Endothelial cell of umbilical vein (primary cell): ENCODE results near the gene ZSCAN2. TPM values are rescaled to one million over a fixed set of nuclear protein-coding genes. Genes with fewer than 3 reads are reported as not detected.
"Not testable (repeated sequence)": the region's sequence is repeated elsewhere in the genome, so short reads cannot be mapped to it uniquely, and the experiment has no call there.

ENCODE experiments used
- BruUV-seq: library from RNA; stranded (reverse); fragments of 400-500 nt; replicated peaks from 2 replicates; lab custom pipeline; 2021; lab: Mats Ljungman, UMichigan
- CTCF ChIA-PET: fragments of 300-600, 350-600 bp; sonication (Branson Sonifier 250); formaldehyde crosslinking; loops from one replicate; lab custom pipeline; 2021; ENCODE audit warnings: antibody characterized with exemption, inconsistent platforms; lab: Charles Lee
- POLR2A ChIA-PET: fragments of 300-600, 350-600 bp; sonication (Branson Sonifier 250); formaldehyde crosslinking; loops from one replicate; lab custom pipeline; 2021; ENCODE audit warnings: antibody characterized with exemption, inconsistent platforms; lab: Charles Lee
- DNase-seq: peaks from one replicate; pipeline ENCODE4 v3.0.0-alpha.2; 2011; ENCODE audit warnings: low read depth, low spot score
- FAIRE-seq: peaks from 2 replicates; lab custom pipeline; 2011; peaks lifted over from hg19 to GRCh38; lab: Jason Lieb, UNC
- H2AFZ ChIP-seq: 2 replicates; pipeline ENCODE4 v1.6.0; 2012; ENCODE audit warnings: low read depth, low read length, control low read depth, inconsistent platforms
- H3K27ac ChIP-seq: 2 replicates; pipeline ENCODE4 v1.5.1; 2011; ENCODE audit warnings: low read depth, mild to moderate bottlenecking, control low read depth, low read length, moderate library complexity; ENCODE audit not compliant: insufficient read depth
- H3K27me3 ChIP-seq, 2 experiments: 2 replicates each; pipeline versions ENCODE4 v1.6.0 to v1.6.1; 2011; ENCODE audit warnings: low read length in 2 of 2, mixed read lengths in 1 of 2; ENCODE audit not compliant: control insufficient read depth in 2 of 2, insufficient read depth in 2 of 2
- H3K36me3 ChIP-seq, 2 experiments: 2 replicates in 1 of 2; 3 replicates in 1 of 2; pipeline ENCODE4 v1.5.1; 2011; ENCODE audit warnings: low read length in 2 of 2, mild to moderate bottlenecking in 1 of 2, moderate library complexity in 1 of 2; ENCODE audit not compliant: control insufficient read depth in 2 of 2, insufficient read depth in 2 of 2; ENCODE audit errors: extremely low read depth in 1 of 2
- H3K4me1 ChIP-seq: 3 replicates; pipeline ENCODE4 v1.5.1; 2011; ENCODE audit warnings: mild to moderate bottlenecking, low read length; ENCODE audit not compliant: control insufficient read depth, insufficient read depth; ENCODE audit errors: extremely low read depth
- H3K4me2 ChIP-seq: 2 replicates; pipeline ENCODE4 v1.6.1; 2011; ENCODE audit warnings: low read length, control low read depth, mixed read lengths; ENCODE audit not compliant: insufficient read depth
- H3K4me3 ChIP-seq, 3 experiments: fragments of 200-600 bp in 1 of 3; sonication (generic), shearing (Covaris generic) in 1 of 3; replicated peaks in 1 of 3; 2 replicates each; pipeline ENCODE4 v1.5.1; 2011 to 2016; ENCODE audit warnings: control low read depth in 3 of 3, low read length in 3 of 3, mild to moderate bottlenecking in 2 of 3, inconsistent platforms in 1 of 3, low read depth in 1 of 3, moderate library complexity in 1 of 3; ENCODE audit not compliant: insufficient read depth in 1 of 3
- H3K79me2 ChIP-seq: 2 replicates; pipeline ENCODE4 v1.6.0; 2012; ENCODE audit warnings: low read length, inconsistent platforms; ENCODE audit not compliant: control insufficient read depth, insufficient read depth
- H3K9ac ChIP-seq: replicated peaks from 2 replicates; pipeline ENCODE3; 2011; ENCODE audit warnings: low read length, control low read depth; ENCODE audit not compliant: insufficient read depth; ENCODE audit errors: extremely low read depth
- H3K9me1 ChIP-seq: replicated peaks from 3 replicates; pipeline ENCODE4 v1.6.0; 2011; ENCODE audit warnings: mild to moderate bottlenecking, low read length; ENCODE audit not compliant: control insufficient read depth, insufficient read depth; ENCODE audit errors: extremely low read depth
- H3K9me3 ChIP-seq: replicated peaks from 2 replicates; pipeline ENCODE4 v1.5.1; 2012; ENCODE audit warnings: low read length, inconsistent platforms; ENCODE audit not compliant: control insufficient read depth, insufficient read depth
- H4K20me1 ChIP-seq: replicated peaks from 2 replicates; pipeline ENCODE3; 2011; ENCODE audit warnings: mild to moderate bottlenecking, low read length; ENCODE audit not compliant: control insufficient read depth, insufficient read depth; ENCODE audit errors: extremely low read depth
- CTCF ChIP-seq, 2 donors: IDR thresholded peaks; 1 replicate in 1 of 2; 2 replicates in 1 of 2; pipeline ENCODE4 v1.5.1; 2011; ENCODE audit warnings: low read length in 2 of 2, mild to moderate bottlenecking in 2 of 2, moderate library complexity in 2 of 2, control low read depth in 1 of 2, inconsistent platforms in 1 of 2, low read depth in 1 of 2; ENCODE audit not compliant: insufficient read depth in 1 of 2; ENCODE audit errors: extremely low read depth in 1 of 2
- FOS ChIP-seq: IDR thresholded peaks from 2 replicates; pipeline ENCODE4 v1.6.1; 2011; ENCODE audit warnings: mild to moderate bottlenecking, low read length, moderate library complexity, borderline replicate concordance; ENCODE audit not compliant: insufficient read depth
- JUN ChIP-seq: IDR thresholded peaks from 2 replicates; pipeline ENCODE4 v1.6.1; 2011; ENCODE audit warnings: borderline replicate concordance, low read depth; ENCODE audit not compliant: insufficient read length, insufficient read depth
- MAX ChIP-seq: IDR thresholded peaks from 2 replicates; pipeline ENCODE4 v1.6.1; 2011; ENCODE audit not compliant: insufficient read depth, insufficient read length
- MYC ChIP-seq: IDR thresholded peaks from one replicate; pipeline ENCODE4 v1.6.1; 2011; ENCODE audit warnings: mild to moderate bottlenecking, low read depth, low read length
- POLR2A ChIP-seq: IDR thresholded peaks from 2 replicates; pipeline ENCODE4 v1.6.1; 2012; ENCODE audit warnings: low read depth, mild to moderate bottlenecking, control low read depth, low read length
- POLR2AphosphoS5 ChIP-seq: IDR thresholded peaks from 2 replicates; pipeline ENCODE4 v1.6.1; 2012; ENCODE audit warnings: low read depth, mild to moderate bottlenecking, control low read depth, low read length, moderate library complexity; ENCODE audit not compliant: insufficient read depth
- dilution Hi-C: fragments of 300-500 bp; cut with MboI; formaldehyde crosslinking; loops from one replicate; pipeline ENCODE4 v1.15.0; 2019; ENCODE audit warnings: low sequenced_read_pairs; ENCODE audit not compliant: extremely low pct_ligation_motif_present
- intact Hi-C: fragments of 100-400 bp; cut with micrococcal nuclease; formaldehyde crosslinking; loops from one replicate; pipeline ENCODE4 v1.10.0; 2022
- polyA plus RNA-seq, 4 experiments: library from polyadenylated mRNA; depleted of rRNA in 3 of 4; stranded (reverse) in 3 of 4; unstranded in 1 of 4; fragments of >200 nt; gene quantifications; 2 replicates each; pipeline versions ENCODE4 v1.2.1 to v1.2.3, GENCODE V29; 2011 to 2012; ENCODE audit warnings: missing spikeins in 1 of 4
- total RNA-seq: library from RNA; stranded (reverse); gene quantifications from 2 replicates; pipeline ENCODE4 v1.2.3, GENCODE V29; 2021

Gene ZSCAN2
- total and polyA plus RNA-seq, 2 donors (not counting 3 experiments of a cell fraction or from before 2014, with no cell fraction given), result 12.9 to 13.5 TPM

- CTCF ChIA-PET, result interaction anchor here (0.8 to 1.8 kb wide), 2 partner anchors 15 to 59 kb away, joined by 3 to 8 read pairs; no protein-coding TSS in a partner anchor
- POLR2A ChIA-PET, result no interaction called here
- FAIRE-seq (no peak), DNase-seq (no peak)
- no peak overlapping the region for H3K27ac ChIP-seq
- no peaks in the 10 kb centered on the region for H3K9me3 ChIP-seq
- dilution Hi-C loops (no loop called here), intact Hi-C loops (loop anchor here (5.0 kb wide), 1 partner anchor 430 kb away; no protein-coding TSS in a partner anchor)
- H3K27me3 ChIP-seq, result no peaks in the 10 kb centered on the region
- no TSS peak for BruUV-seq
- no peaks in the 10 kb centered on the region for H3K4me1 ChIP-seq
- H3K4me3 ChIP-seq, result no peak overlapping the region
- no peak overlapping the region for H3K9ac ChIP-seq
- TF ChIP-seq MAX, result no peak
- H3K9me1 ChIP-seq, result no peaks in the 10 kb centered on the region
- no peaks in the 10 kb centered on the region for H3K36me3 ChIP-seq
- no peaks in the 10 kb centered on the region for H4K20me1 ChIP-seq
- no peak overlapping the region for H2AFZ ChIP-seq
- H3K79me2 ChIP-seq, result peaks cover 1% of the 10 kb centered on the region
- no peak overlapping the region for H3K4me2 ChIP-seq
Measured at GRCh38 chr15:84572231-84572630, 28.6 kb upstream of the ZSCAN2 start.

GRCh38 chr15:84575493-84575892, 25.3 kb upstream of the ZSCAN2 start:
- intact Hi-C loops (no loop called here), dilution Hi-C loops (no loop called here)
- CTCF ChIA-PET, result interaction anchor here (0.8 to 1.0 kb wide), 3 partner anchors 11 to 21 kb away, joined by 3 to 9 read pairs (median 3); no protein-coding TSS in a partner anchor

GRCh38 chr15:84577891-84578290, 22.9 kb upstream of the ZSCAN2 start:
- H3K27me3 ChIP-seq, H3K9me3 ChIP-seq, H3K79me2 ChIP-seq, H3K9ac ChIP-seq, FAIRE-seq, POLR2A ChIA-PET, H3K9me1 ChIP-seq, H3K4me3 ChIP-seq, DNase-seq, BruUV-seq, CTCF ChIA-PET, intact Hi-C loops, dilution Hi-C loops, H2AFZ ChIP-seq, H3K27ac ChIP-seq, H4K20me1 ChIP-seq, H3K36me3 ChIP-seq, H3K4me2 ChIP-seq: not testable (repeated sequence)
- peaks cover 11% of the 10 kb centered on the region for H3K4me1 ChIP-seq

More at GRCh38 chr15:84575493-84575892, 25.3 kb upstream of the ZSCAN2 start:
- Histone ChIP-seq H4K20me1 (no peaks in the 10 kb centered on the region), H2AFZ (no peak overlapping the region), H3K27ac (no peak overlapping the region), H3K9me1 (no peaks in the 10 kb centered on the region), H3K27me3 (no peaks in the 10 kb centered on the region), H3K4me3 (no peak overlapping the region), H3K79me2 (no peaks in the 10 kb centered on the region), H3K4me2 (no peak overlapping the region), H3K9ac (no peak overlapping the region), H3K36me3 (no peaks in the 10 kb centered on the region), H3K4me1 (peaks cover 11% of the 10 kb centered on the region), H3K9me3 (no peaks in the 10 kb centered on the region)
- POLR2A ChIA-PET, result no interaction called here
- DNase-seq, result no peak
- no peak for FAIRE-seq
- TF ChIP-seq FOS, result no peak
- TF ChIP-seq POLR2A, result no peak
- no peak for TF ChIP-seq JUN
- no peak for TF ChIP-seq POLR2AphosphoS5
- peak in 1 of 2 donors; percentile 4 for TF ChIP-seq CTCF (IDR thresholded peaks at IDR 0.05; ENCODE audit: extremely low read depth in 1 of 2, insufficient read depth in 1 of 2, low read depth in 1 of 2, low read length in 2 of 2)
- no peak for TF ChIP-seq MYC
- BruUV-seq, result no TSS peak
